GM10266 (cell line): ENCODE results near the gene F11R.
A peak's percentile ranks its signal among the peaks of the same experiment; 100 is the strongest.
"Not testable (repeated sequence)": the region's sequence is repeated elsewhere in the genome, so short reads cannot be mapped to it uniquely, and the experiment has no call there.

Source experiments
- DNase-seq: peaks from one replicate; pipeline ENCODE4 v3.0.0; 2012; ENCODE audit errors: extremely low spot score
- TF ChIP-seq, protein P1 (sequence below): IDR thresholded peaks from 2 replicates; pipeline ENCODE4 v1.5.1; 2012; ENCODE audit warnings: mild to moderate bottlenecking, low read depth; ENCODE audit not compliant: control insufficient read depth, insufficient read depth; ENCODE audit errors: missing control alignments

F11R gene

DNA sequence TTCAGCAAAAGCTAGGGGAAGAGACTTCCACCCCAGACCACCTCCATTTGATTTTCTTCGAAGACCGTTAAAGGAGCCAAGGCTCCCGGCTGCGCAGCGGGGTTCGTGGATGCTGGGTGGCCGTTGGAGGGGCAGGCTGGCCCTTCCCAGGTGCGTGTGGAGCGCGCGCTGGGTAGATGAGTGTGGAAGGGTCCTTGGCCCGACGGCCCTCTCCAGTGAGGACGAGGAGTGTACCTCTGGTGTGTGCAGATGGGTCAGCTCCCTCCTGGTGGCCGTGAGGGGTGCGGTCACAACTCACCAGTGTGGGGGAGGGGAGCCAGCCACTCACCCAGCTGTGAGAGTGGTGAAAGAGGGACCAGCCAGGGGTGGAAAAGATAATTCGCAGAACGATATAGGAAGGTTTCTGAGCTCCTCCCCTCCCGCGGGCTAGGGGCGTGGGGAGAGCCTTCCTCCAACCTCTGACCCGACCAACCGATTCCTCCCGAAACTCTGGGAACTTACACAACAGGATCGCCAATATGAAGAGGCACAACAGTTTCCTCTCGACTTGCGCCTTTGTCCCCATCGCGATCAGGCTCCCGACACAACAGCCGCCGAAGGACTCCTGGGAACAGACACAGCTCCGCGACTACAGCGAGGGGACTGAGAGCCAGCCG is at the start of gene F11R:
F11R (minus strand) TSS at position 644 of the 656 bp plus-strand sequence; CDS start at position 565, 79 bp downstream.
- TF ChIP-seq, protein P1, sequence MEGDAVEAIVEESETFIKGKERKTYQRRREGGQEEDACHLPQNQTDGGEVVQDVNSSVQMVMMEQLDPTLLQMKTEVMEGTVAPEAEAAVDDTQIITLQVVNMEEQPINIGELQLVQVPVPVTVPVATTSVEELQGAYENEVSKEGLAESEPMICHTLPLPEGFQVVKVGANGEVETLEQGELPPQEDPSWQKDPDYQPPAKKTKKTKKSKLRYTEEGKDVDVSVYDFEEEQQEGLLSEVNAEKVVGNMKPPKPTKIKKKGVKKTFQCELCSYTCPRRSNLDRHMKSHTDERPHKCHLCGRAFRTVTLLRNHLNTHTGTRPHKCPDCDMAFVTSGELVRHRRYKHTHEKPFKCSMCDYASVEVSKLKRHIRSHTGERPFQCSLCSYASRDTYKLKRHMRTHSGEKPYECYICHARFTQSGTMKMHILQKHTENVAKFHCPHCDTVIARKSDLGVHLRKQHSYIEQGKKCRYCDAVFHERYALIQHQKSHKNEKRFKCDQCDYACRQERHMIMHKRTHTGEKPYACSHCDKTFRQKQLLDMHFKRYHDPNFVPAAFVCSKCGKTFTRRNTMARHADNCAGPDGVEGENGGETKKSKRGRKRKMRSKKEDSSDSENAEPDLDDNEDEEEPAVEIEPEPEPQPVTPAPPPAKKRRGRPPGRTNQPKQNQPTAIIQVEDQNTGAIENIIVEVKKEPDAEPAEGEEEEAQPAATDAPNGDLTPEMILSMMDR = no peak
- DNase-seq = peak; percentile 39

DNA sequence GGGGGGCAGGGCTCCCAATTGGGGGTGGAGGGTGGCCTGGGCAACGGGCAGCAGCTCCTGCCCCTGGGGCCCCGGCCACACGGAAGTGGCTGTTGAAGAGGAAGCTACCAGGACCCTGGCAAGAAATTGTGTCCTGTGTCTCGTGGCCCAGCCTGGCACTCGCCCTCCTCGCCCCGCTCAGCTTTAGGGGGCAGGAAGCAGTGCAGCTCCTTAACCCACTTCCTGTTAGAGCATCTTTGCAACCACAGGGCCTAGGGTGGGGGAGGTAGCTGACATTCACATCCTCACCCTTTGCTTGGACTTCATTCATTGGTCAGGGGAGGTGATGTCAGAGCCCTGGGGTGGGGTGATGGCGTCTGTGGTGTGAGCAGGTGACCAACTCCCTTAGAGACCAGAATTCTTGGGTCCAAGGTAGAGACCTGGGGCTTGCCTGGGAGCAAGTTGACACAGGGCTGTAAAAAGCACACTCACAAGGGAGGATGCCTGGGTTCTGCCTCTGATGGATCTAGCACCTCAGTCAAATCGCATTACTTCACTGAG is 48.8 kb upstream of the F11R start, which contains the start of gene ARHGAP30:
ARHGAP30 (minus strand) TSS at position 161 of the 540 bp plus-strand sequence. CDS start 267 bp downstream, outside the sequence.
- TF ChIP-seq, protein P1 = no peak
- DNase-seq = peak; percentile 96

DNA sequence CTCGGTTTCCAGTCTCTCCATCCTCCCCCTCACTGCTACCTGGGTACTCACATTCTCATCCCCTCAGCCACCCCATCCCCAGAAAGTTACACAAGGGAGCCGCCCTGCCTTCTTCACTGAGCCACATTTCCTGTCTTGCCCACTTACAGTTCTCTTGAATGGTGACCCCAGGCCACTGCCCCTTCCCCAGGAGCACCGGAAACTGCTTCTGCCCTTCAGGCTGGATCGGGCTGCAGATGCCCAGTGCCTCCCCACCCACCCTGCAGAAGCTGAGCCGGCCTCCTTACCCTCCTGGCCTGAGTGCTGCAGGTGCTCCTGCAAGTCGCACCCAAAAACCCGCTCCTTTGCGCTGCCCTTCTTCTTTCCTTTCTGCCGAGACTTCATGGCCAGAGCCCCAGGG is 48.3 kb upstream of the F11R start:
- TF ChIP-seq, protein P1 = no peak
- DNase-seq = no peak

DNA sequence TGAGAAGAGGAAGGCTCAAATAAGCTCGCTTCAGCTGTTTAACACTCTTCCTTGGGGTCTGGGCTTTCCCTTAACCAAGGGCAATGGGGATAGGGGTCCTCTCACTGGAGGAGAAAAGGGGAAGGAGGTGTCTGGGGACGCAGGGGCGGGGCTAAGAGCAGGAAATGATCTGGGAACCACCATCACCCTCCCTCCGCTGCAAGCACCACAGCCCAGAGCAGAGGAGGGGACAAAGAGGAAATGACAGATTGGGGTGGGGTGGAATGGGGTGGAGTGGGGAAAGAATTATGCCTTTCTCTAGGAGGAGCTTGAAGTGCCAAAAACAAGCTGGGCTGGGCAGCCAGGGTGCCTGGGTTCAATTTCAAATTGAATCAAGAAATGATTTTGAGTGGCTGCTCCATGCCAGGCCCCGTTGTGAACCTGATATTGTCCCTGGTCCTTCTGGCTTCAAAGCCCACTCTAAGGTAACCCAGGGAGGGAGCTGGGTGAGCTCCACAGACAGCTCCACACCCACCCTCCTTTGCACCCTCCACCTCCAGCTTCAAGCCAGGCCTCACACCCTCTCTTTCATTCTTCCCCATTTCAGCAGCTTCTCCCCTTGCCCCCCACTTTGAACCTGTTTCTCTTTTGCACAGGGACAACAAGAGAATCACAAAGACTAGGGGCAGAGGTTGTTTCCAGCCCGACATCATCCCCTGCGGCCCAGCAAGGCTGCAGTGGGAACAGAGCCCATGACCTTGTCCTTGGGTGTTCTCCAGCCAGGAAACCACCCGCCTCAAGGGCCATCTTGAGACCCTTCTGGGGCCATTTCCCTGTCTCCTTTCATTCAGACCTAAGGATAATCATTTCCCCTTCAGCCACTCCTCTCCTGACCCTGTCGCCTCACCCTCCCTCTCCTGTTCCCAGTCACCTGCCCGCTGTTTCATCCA is 47.6 kb upstream of the F11R start:
- DNase-seq = peak; percentile 86
- TF ChIP-seq, protein P1 = no peak

DNA sequence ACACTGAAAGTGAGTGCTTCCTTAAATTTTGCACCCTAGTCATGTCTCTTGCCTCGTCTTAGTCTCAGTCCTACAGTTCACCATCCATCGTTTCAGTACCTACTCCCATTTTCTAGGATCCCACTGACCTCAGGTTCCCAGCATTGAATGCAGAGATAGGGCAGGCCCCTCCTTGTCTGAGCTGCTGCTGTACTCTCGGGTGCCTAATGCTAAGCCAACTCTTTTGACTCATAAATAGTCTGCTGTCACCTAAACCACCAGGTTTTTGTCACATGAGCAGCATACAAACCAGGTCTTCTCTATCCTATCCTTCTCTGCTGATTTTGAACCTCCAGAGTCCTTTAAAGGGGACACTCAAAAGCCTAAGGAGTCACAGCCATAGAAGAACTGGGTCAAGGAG is 45.7 kb upstream of the F11R start:
- DNase-seq = no peak
- TF ChIP-seq, protein P1 = no peak

DNA sequence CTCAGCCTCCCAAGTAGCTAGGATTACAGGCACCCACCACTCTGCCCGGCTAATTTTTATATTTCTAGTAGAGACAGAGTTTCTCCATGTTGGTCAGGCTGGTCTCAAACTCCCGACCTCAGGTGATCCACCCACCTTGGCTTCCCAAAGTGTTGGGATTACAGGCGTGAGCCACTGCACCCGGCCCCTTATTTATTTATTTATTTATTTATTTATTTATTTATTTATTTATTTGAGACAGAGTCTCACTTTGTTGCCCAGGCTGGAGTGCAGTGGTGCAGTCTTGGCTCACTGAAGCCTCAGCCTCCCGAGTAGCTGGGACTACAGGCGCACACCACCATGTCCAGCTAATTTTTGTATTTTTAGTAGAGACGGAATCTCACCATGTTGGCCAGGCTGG is 44.7 kb upstream of the F11R start:
- not testable (repeated sequence) for DNase-seq

DNA sequence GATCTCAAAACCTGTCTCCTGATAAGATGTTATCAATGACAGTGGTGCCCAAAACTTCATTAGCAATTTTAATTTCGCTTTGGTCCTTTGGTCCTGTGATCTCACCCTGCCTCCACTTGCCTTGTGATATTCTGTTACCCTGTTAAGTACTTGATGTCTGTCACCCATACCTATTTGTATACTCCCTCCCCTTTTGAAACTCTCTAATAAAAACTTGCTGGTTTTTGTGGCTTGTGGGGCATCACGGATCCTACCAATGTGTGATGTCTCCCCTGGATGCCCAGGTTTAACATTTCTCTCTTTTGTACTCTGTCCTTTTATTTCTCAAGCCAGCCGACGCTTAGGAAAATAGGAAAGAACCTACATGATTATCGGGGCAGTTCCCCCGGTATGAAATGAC is 43.0 kb upstream of the F11R start:
- DNase-seq = not testable (repeated sequence)

DNA sequence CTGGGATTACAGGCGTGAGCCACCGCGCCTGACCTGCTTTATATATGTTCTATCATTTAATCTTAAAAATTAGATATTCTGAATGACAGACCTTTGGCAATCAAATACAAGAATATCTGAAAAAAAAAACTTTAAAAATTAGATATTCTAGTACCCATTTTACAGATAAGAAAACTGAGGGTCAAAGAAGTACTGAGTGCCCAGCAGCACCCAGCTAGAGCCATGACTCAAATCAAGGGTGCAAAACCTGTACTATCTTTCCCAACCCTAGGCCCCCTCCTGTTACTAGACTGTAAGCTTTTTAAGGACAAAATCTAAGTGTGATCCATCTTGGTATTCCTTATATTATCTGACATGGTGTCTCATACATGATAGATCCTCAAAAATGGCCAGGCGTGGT is 40.5 kb upstream of the F11R start:
- TF ChIP-seq, protein P1 = no peak
- no peak for DNase-seq
